IgD-negative memory B cell (primary cell): Measurements from ENCODE around the gene EDC4. TPM values are rescaled to one million over a fixed set of nuclear protein-coding genes. Genes with fewer than 3 reads are reported as not detected.
"Not testable (repeated sequence)": the region's sequence is repeated elsewhere in the genome, so short reads cannot be mapped to it uniquely, and the experiment has no call there.

Experiments
- H3K27ac Mint-ChIP-seq, 3 donors: one replicate each; pipeline ENCODE4 v1.8.0; 2020 to 2022; ENCODE audit warnings: mild to moderate bottlenecking in 3 of 3, mixed read lengths in 3 of 3, moderate library complexity in 1 of 3
- H3K27me3 Mint-ChIP-seq: one replicate; pipeline ENCODE4 v1.8.0; 2021; ENCODE audit warnings: mixed read lengths
- H3K36me3 Mint-ChIP-seq: one replicate; pipeline ENCODE4 v1.8.0; 2020; ENCODE audit warnings: mild to moderate bottlenecking, mixed read lengths
- H3K4me1 Mint-ChIP-seq, 3 donors: one replicate each; pipeline ENCODE4 v1.8.0; 2020 to 2022; ENCODE audit warnings: mixed read lengths in 3 of 3, mild to moderate bottlenecking in 1 of 3
- H3K4me3 Mint-ChIP-seq, 4 donors: one replicate each; pipeline ENCODE4 v1.8.0; 2020 to 2022; ENCODE audit warnings: mild to moderate bottlenecking in 4 of 4, mixed read lengths in 4 of 4, moderate library complexity in 3 of 4
- H3K9me3 Mint-ChIP-seq, 3 donors: one replicate each; pipeline ENCODE4 v1.8.0; 2020 to 2021; ENCODE audit warnings: mixed read lengths in 3 of 3, mild to moderate bottlenecking in 1 of 3
- polyA plus RNA-seq: library from polyadenylated mRNA; unstranded; fragments of 300-500 nt; fragmentation: Illumina TruSeq; gene quantifications from one replicate; pipeline ENCODE4 v1.2.3, GENCODE V29; 2021

Gene EDC4, protein sequence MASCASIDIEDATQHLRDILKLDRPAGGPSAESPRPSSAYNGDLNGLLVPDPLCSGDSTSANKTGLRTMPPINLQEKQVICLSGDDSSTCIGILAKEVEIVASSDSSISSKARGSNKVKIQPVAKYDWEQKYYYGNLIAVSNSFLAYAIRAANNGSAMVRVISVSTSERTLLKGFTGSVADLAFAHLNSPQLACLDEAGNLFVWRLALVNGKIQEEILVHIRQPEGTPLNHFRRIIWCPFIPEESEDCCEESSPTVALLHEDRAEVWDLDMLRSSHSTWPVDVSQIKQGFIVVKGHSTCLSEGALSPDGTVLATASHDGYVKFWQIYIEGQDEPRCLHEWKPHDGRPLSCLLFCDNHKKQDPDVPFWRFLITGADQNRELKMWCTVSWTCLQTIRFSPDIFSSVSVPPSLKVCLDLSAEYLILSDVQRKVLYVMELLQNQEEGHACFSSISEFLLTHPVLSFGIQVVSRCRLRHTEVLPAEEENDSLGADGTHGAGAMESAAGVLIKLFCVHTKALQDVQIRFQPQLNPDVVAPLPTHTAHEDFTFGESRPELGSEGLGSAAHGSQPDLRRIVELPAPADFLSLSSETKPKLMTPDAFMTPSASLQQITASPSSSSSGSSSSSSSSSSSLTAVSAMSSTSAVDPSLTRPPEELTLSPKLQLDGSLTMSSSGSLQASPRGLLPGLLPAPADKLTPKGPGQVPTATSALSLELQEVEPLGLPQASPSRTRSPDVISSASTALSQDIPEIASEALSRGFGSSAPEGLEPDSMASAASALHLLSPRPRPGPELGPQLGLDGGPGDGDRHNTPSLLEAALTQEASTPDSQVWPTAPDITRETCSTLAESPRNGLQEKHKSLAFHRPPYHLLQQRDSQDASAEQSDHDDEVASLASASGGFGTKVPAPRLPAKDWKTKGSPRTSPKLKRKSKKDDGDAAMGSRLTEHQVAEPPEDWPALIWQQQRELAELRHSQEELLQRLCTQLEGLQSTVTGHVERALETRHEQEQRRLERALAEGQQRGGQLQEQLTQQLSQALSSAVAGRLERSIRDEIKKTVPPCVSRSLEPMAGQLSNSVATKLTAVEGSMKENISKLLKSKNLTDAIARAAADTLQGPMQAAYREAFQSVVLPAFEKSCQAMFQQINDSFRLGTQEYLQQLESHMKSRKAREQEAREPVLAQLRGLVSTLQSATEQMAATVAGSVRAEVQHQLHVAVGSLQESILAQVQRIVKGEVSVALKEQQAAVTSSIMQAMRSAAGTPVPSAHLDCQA (N-terminal part only)
- polyA plus RNA-seq, result 18.6 TPM

DNA sequence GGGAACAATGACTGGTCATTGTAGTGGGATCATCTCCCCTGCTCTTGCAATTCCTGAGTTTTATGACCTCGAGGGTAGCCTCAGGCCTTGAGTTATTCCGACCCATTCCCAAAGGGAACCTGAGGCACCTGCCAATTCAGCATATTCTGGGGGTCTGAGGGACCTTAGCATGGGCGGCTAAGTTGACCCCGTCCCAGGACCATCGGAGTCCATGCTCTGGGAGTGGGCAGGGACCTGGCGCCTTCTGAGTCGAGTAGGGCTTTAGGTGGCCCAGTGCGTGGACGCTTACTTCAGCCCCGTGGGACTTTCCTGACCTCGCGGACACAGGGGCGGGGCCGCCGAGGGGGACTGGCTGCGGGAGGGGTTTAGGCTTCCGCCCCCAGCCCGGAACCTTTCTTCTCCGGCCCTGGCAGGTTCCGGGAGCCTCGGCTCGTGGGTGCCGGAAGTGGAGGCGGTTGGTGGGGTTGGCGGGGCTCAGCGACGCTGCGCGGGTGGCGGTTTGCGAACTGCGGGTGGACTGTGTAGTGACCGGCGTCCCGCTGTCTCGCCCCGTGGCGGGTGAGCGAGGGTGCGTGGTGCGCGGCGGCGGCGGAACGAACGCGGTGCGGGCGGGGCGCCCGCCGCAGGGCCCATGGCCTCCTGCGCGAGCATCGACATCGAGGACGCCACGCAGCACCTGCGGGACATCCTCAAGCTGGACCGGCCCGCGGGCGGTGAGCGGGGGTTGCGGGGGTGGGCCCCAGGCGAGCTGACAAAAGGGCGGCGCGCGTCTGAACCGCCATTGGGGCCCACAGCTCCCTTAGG, at the start of gene EDC4:
TSS of gene EDC4 (plus strand) at position 422 of the 804 bp plus-strand sequence. CDS start at position 632, 210 bp downstream.
- H3K4me3 Mint-ChIP-seq, result peak within 1 kb of the TSS; percentile 88 to 96 (median 92)
- H3K27ac Mint-ChIP-seq, result peak within 1 kb of the TSS; percentile 83 to 92 (median 86)
- H3K27me3 Mint-ChIP-seq, result no peaks in the 10 kb centered on the region
- peaks cover 18 to 24% (median 23%) of the 10 kb centered on the region in 3 donors for H3K4me1 Mint-ChIP-seq
- H3K9me3 Mint-ChIP-seq, result no peaks in the 10 kb centered on the region
- H3K36me3 Mint-ChIP-seq, result peaks cover 1% of the 10 kb centered on the region

DNA sequence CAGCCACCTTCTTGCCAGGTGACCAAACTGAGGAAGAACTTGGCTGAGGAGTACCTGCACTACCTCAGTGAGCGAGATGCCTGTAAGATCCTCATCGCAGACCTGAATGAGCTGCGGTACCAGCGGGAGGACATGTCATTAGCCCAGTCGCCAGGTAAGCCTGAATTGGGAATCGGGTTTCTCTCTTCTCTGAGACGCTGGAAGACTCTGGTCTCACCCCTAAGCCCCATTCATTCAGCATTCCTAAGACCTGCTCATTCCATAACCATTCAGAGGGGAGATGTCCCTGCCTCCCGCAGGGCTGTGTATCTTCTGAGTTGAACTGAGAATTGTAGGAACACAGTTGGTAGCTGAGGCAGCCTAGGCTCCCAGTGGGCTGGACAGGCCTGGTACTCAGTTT, 47.7 kb upstream of the EDC4 start:
- Mint-ChIP-seq H3K4me3 (no peak overlapping the region), H3K36me3 (peaks cover 1% of the 10 kb centered on the region), H3K27me3 (no peaks in the 10 kb centered on the region), H3K9me3 (no peaks in the 10 kb centered on the region), H3K4me1 (peaks cover 0 to 3% (median 0%) of the 10 kb centered on the region in 3 donors), H3K27ac (no peak overlapping the region)

DNA sequence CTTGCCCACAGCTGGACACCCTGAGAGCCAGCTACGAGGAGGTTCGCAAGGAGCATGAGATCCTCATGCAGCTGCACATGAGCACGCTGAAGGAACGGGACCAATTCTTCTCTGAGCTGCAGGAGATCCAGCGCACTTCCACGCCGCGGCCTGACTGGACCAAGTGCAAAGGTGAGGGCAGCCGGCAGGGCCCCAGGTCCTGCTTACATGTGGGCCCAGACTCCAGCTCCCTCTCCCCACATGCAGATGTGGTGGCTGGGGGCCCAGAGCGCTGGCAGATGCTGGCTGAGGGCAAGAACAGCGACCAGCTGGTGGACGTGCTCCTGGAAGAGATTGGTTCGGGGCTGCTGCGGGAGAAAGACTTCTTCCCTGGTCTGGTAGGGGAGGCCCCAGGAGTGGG, 46.9 kb upstream of the EDC4 start:
- Mint-ChIP-seq H3K9me3 (no peaks in the 10 kb centered on the region), H3K27me3 (no peaks in the 10 kb centered on the region), H3K4me3 (no peak overlapping the region), H3K27ac (no peak overlapping the region), H3K4me1 (peaks cover 0 to 3% (median 0%) of the 10 kb centered on the region in 3 donors), H3K36me3 (no peaks in the 10 kb centered on the region)

DNA sequence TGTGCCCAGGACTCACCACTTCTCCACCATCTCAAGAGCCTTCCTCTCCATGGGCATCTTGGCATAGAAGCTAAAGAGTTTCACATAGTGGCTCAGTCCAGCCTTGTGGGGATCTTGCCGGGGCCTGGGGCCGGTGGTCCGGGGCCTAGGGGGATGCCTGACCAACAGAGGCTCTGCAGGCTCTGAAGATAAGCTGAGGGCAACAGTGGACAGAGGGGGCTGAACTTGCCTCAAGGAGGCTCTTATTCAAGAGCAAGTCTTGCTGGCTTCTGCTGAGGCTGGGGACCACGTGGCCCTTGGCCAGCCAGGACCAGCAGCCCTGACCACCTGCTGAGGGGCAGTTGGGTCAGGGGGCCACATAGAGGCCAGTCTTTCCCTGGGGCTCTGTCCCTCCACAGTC, 44.2 kb upstream of the EDC4 start:
- Mint-ChIP-seq H3K27me3 (no peaks in the 10 kb centered on the region), H3K36me3 (no peaks in the 10 kb centered on the region), H3K27ac (peak overlapping the region in 1 of 3 donors; percentile 55), H3K9me3 (no peaks in the 10 kb centered on the region), H3K4me1 (peaks cover 0 to 11% (median 6%) of the 10 kb centered on the region in 3 donors), H3K4me3 (no peak overlapping the region)

DNA sequence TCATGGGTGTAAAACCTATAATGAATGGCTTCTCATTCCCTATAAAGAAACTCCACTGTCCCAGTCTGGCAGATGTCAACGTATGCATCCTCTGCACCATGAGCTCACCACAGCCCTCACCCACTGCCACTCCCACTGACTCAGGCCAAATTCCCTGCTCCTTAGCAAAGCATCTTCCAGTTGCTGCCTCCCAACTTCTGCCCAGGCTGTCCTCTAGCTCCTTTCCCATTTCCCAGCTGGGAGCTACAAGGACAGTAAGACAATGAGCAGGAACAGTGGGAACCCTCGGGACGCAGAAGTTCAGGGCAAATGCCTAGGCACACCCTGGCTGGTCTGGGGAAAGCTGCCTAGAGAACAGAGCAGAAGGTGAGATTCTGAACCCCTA, 39.8 kb upstream of the EDC4 start:
- peak overlapping the region; percentile 81 to 92 (median 90) for H3K4me3 Mint-ChIP-seq
- H3K36me3 Mint-ChIP-seq, result no peaks in the 10 kb centered on the region
- H3K9me3 Mint-ChIP-seq, result no peaks in the 10 kb centered on the region
- no peaks in the 10 kb centered on the region for H3K27me3 Mint-ChIP-seq
- H3K27ac Mint-ChIP-seq, result peak overlapping the region in 1 of 3 donors; percentile 89
- H3K4me1 Mint-ChIP-seq, result peaks cover 5 to 11% (median 7%) of the 10 kb centered on the region in 3 donors

DNA sequence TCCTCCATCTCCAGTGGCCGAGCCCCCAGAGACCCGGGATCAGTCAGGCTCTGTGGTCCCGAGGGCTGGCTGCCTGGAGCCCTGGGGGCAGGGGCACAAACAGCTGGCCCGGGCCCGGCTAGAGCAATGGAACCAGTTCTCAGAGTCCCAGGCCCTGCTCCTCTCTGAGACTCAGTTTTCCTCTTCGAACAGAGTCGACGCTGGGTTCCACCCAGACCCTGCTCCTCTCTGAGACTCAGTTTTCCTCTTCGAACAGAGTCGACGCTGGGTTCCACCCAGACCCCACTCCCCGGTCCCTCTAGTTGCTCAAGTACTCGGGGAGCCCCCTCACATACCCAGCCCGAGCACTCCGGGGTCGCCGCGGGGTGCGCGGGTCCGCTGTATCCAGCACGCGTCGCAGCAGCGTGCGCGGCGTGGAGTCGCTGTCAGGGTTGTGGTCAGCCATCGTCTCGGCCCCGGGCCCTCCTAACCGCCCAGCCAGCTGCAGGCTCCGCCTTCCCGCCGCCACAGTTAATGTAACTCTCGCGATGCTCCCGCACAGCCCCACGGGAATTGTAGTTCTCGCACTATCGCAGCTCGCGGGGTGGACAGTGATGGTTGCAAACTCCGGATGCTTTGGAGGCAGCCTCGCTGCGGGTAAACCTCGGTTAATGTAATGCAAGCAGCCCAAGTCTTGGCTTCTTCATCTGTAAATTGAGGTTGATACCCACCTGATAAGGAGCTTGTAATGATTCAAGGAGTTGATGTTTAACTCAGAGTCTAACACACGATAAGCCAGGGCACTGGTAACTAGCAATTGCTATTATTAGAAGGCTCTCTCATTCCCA, 39.2 kb upstream of the EDC4 start:
- Mint-ChIP-seq H3K36me3 (no peaks in the 10 kb centered on the region), H3K4me1 (peaks cover 5 to 11% (median 7%) of the 10 kb centered on the region in 3 donors), H3K9me3 (no peaks in the 10 kb centered on the region), H3K27ac (peak overlapping the region; percentile 61 to 89 (median 69)), H3K4me3 (peak overlapping the region; percentile 90 to 93 (median 91)), H3K27me3 (no peaks in the 10 kb centered on the region)

DNA sequence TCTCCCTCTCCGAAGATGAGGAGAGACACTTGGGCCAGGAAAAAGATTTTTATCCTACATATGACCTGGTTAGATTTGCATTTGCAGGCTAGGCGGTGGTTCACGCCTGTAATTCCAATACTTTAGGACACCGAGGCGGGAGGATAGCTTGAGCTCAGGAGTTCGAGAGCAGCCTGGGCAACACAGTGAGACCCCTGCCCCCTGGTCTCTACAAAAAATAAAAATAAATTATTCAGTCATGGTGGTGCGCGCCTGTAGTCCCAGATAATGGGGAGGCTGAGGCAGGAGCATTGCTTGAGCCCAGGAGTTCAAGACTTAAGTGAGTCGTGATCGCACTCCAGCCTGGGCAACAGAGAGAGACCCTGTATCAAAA, 38.6 kb upstream of the EDC4 start:
- Mint-ChIP-seq H3K36me3 (no peaks in the 10 kb centered on the region), H3K4me3 (peak overlapping the region; percentile 90 to 93 (median 91)), H3K27ac (peak overlapping the region in 2 of 3 donors; percentile 39 to 69), H3K27me3 (no peaks in the 10 kb centered on the region), H3K4me1 (peaks cover 5 to 11% (median 7%) of the 10 kb centered on the region in 3 donors), H3K9me3 (no peaks in the 10 kb centered on the region)

DNA sequence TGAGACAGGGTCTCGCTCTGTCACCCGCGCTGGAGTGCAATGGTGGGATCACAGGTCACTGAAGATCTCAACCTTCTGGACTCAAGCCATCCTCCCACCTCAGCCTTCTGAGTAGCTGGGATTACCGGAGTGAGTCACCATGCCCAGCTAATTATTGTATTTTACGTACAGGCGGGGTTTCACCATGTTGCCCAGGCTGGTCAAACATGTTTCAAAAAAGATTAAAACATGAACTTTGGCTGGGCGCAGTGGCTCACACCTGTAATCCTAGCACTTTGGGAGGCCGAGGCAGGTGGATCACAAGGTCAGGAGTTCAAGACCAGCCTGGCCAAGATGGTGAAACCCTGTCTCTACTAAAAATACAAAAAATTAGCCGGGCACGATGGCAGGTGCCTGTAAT, 35.7 kb upstream of the EDC4 start:
- not testable (repeated sequence) for H3K36me3 Mint-ChIP-seq, H3K27ac Mint-ChIP-seq, H3K27me3 Mint-ChIP-seq, H3K4me3 Mint-ChIP-seq, H3K9me3 Mint-ChIP-seq
- peaks cover 12 to 14% (median 13%) of the 10 kb centered on the region in 3 donors for H3K4me1 Mint-ChIP-seq

DNA sequence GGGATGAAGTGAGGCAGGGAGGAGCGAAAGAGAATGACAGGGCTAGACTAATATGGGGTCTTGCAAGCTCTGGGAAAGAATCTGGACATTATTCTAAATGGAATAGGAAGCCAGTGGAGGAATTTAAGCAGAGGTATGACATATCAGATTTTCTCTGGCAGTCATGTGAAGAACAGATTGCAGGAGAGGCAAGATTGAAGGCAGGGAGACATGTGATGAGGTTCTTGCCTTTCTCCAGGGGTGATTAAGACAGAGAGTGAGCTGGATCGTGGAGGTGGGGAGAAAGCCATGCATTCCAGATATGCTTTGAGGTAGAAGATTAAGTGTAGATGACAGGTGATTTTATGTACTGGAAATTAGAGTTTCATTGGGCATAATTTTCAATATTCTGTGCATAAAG, 35.0 kb upstream of the EDC4 start:
- no peaks in the 10 kb centered on the region for H3K27me3 Mint-ChIP-seq
- H3K36me3 Mint-ChIP-seq, result no peaks in the 10 kb centered on the region
- peaks cover 10 to 15% (median 13%) of the 10 kb centered on the region in 3 donors for H3K4me1 Mint-ChIP-seq
- H3K9me3 Mint-ChIP-seq, result no peaks in the 10 kb centered on the region
- H3K27ac Mint-ChIP-seq, result no peak overlapping the region
- H3K4me3 Mint-ChIP-seq, result peak overlapping the region in 2 of 4 donors; percentile 5 to 60

DNA sequence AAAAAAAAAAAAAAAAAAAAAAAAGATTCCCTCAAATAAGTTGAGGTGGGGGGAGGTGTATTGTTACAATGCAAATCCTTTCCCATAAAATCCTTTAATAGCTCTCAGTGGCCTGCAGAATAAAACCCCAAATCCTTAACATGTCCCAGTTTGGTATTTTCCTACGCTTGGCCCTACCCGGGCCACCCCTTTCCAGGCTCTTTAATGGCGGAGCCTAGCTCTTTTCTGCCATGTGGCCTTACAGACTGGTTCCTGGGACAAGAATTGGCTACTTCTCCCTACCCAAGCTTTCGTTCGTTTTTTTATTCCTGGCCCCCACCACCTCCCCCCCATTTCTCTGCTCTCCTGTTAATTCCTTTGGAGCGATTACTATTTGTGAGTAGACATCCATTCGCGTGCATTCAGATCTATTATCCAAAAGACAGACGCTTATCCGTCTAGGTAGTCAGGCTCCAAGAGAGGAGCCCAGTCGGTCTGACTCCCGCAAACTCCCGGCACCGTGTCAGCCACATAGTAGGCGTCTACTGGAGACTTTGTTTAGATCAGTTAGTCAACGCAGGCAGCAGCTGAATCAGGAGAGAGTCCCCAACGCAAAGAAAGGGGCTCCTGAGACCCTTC, 31.5 kb upstream of the EDC4 start:
- Mint-ChIP-seq H3K4me3 (peak overlapping the region in 2 of 4 donors; percentile 96 to 99), H3K36me3 (no peaks in the 10 kb centered on the region), H3K27ac (peak overlapping the region in 2 of 3 donors; percentile 92 to 98), H3K27me3 (no peaks in the 10 kb centered on the region), H3K4me1 (peaks cover 20 to 32% (median 31%) of the 10 kb centered on the region in 3 donors), H3K9me3 (no peaks in the 10 kb centered on the region)

DNA sequence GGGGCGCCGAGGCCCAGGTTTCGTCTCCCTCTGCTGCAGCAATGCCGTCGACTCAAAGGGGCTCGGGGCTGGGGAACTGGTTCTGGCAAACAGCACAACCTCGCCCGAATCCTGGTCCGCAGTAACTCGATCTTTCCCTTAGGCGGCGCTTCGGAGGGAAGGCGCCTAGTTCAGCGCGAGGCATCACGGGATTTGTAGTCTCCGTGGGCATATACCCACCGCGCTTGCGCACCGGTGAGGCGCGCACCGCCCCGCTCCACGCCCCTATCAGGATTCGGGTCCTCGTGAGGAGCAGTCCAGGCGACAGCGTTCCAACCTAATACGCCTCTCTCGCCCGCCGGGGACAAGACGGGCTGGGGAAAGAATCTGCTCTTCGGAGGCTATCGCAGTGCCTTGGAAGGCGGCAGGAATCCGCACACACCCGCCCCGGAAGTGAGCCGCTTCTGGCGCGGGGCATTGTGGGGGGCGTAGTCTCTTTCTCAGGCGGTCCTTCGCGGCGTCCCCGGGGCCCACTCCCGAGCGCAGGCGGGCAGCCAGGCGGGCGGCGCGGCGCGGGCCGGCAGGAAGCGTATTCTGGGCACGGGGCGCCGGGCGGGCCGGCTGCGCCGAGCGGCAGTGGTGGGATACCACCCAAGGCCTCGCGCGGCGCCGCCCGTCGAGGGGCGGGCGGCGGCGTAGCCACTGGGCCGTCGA, 30.9 kb upstream of the EDC4 start, which contains the start of gene THAP11:
TSS of gene THAP11 (plus strand) at position 505 of the 693 bp plus-strand sequence. CDS start 235 bp downstream, outside the sequence.
- Mint-ChIP-seq H3K4me1 (peaks cover 20 to 32% (median 31%) of the 10 kb centered on the region in 3 donors), H3K4me3 (peak within 1 kb of the TSS; percentile 94 to 99 (median 98)), H3K27ac (peak within 1 kb of the TSS; percentile 92 to 98 (median 97)), H3K27me3 (no peaks in the 10 kb centered on the region), H3K36me3 (no peaks in the 10 kb centered on the region), H3K9me3 (no peaks in the 10 kb centered on the region)
